OCI-LY7 (cell line): ENCODE results near the gene NOD1. TPM values are rescaled to one million over a fixed set of nuclear protein-coding genes. Genes with fewer than 3 reads are reported as not detected.

Experiments used
- BruUV-seq: library from RNA; stranded (reverse); fragments of 400-500 nt; replicated peaks from 2 replicates; lab custom pipeline; 2021; lab: Mats Ljungman, UMichigan
- CTCF ChIA-PET: fragments of 300-600 bp; sonication (Branson Sonifier 250); formaldehyde crosslinking; loops from one replicate; lab custom pipeline; 2022; ENCODE audit warnings: antibody characterized with exemption; ENCODE audit not compliant: unreplicated experiment; lab: Charles Lee
- POLR2A ChIA-PET: fragments of 300-600 bp; sonication (Branson Sonifier 250); formaldehyde crosslinking; loops from one replicate; lab custom pipeline; 2022; ENCODE audit warnings: antibody characterized with exemption; lab: Charles Lee
- DNase-seq: peaks from one replicate; pipeline ENCODE4 v3.0.0-alpha.2; 2015; ENCODE audit warnings: low spot score
- H2AFZ ChIP-seq: fragments of 200-600 bp; sonication (generic), shearing (Covaris generic); 2 replicates; pipeline ENCODE4 v1.6.1; 2014; ENCODE audit warnings: mild to moderate bottlenecking, antibody characterized with exemption, low read length, moderate library complexity
- H3K27ac ChIP-seq: fragments of 200-600 bp; sonication (generic); 2 replicates; pipeline ENCODE4 v1.5.1; 2014; ENCODE audit warnings: mixed run types, low read depth, mild to moderate bottlenecking, moderate library complexity, low read length, inconsistent platforms; ENCODE audit not compliant: poor library complexity, severe bottlenecking
- H3K36me3 ChIP-seq: fragments of 200-600 bp; sonication (generic); 2 replicates; pipeline ENCODE4 v1.6.1; 2014; ENCODE audit warnings: mild to moderate bottlenecking, antibody characterized with exemption, low read length, moderate library complexity, mixed read lengths; ENCODE audit not compliant: insufficient read depth
- H3K4me1 ChIP-seq: fragments of 200-600 bp; sonication (generic); 2 replicates; pipeline ENCODE4 v1.5.1; 2014; ENCODE audit warnings: mild to moderate bottlenecking, low read length; ENCODE audit not compliant: insufficient read depth, poor library complexity, severe bottlenecking
- H3K4me2 ChIP-seq: fragments of 200-600 bp; sonication (generic); 2 replicates; pipeline ENCODE4 v1.6.1; 2014; ENCODE audit warnings: mild to moderate bottlenecking, low read length
- H3K4me3 ChIP-seq: fragments of 200-600 bp; sonication (generic); 2 replicates; pipeline ENCODE4 v1.5.1; 2014; ENCODE audit warnings: mild to moderate bottlenecking, low read depth, low read length; ENCODE audit not compliant: poor library complexity, severe bottlenecking
- H3K79me2 ChIP-seq: fragments of 200-600 bp; sonication (generic); 2 replicates; pipeline ENCODE4 v1.6.1; 2016; ENCODE audit warnings: low read depth, mild to moderate bottlenecking, low read length, moderate library complexity, mixed read lengths; ENCODE audit not compliant: insufficient read depth
- H3K9me2 ChIP-seq: fragments of 200-600 bp; sonication (generic); 2 replicates; pipeline ENCODE4 v1.6.1; 2016; ENCODE audit warnings: mild to moderate bottlenecking, low read length, mixed read lengths; ENCODE audit not compliant: insufficient read depth
- H3K9me3 ChIP-seq: fragments of 200-600 bp; sonication (generic); 2 replicates; pipeline ENCODE4 v1.6.1; 2014; ENCODE audit warnings: mild to moderate bottlenecking, mixed run types, low read length, mixed read lengths
- H4K20me1 ChIP-seq: fragments of 200-600 bp; sonication (generic); 2 replicates; pipeline ENCODE4 v1.6.1; 2014; ENCODE audit warnings: mild to moderate bottlenecking, antibody characterized with exemption, low read length, moderate library complexity, mixed read lengths; ENCODE audit not compliant: insufficient read depth
- EZH2phosphoT487 ChIP-seq: fragments of 200-600 bp; sonication (generic); IDR thresholded peaks from 2 replicates; pipeline ENCODE4 v1.6.1; 2018; ENCODE audit warnings: low read depth, borderline replicate concordance, mild to moderate bottlenecking, mixed run types, antibody characterized with exemption, low read length, moderate library complexity, mixed read lengths
- intact Hi-C: fragments of 100-400 bp; cut with micrococcal nuclease; formaldehyde crosslinking; loops from one replicate; pipeline ENCODE4 v1.10.0; 2022; ENCODE audit not compliant: unreplicated experiment
- total RNA-seq, 2 experiments: library from RNA; depleted of rRNA in 1 of 2; stranded (reverse); fragments of >200 nt in 1 of 2; shearing (Covaris generic) in 1 of 2; gene quantifications; 2 replicates each; pipeline ENCODE4 v1.2.3, GENCODE V29; 2014 to 2022
- TF ChIP-seq, protein P1 (sequence below): fragments of 200-600 bp; sonication (generic); conservative IDR thresholded peaks from 2 replicates; pipeline ENCODE4 v1.5.1; 2014; ENCODE audit warnings: mild to moderate bottlenecking, antibody characterized with exemption, low read length, moderate library complexity, mixed read lengths

Gene NOD1
- total RNA-seq, 2 experiments from 2014 or later, result 8.4 to 10.3 TPM

- Histone ChIP-seq H4K20me1 (no peaks in the 10 kb centered on the region), H3K4me1 (no peaks in the 10 kb centered on the region), H3K36me3 (no peaks in the 10 kb centered on the region), H2AFZ (no peak overlapping the region), H3K27ac (no peak overlapping the region), H3K79me2 (no peaks in the 10 kb centered on the region), H3K4me2 (no peak overlapping the region), H3K9me3 (no peaks in the 10 kb centered on the region), H3K9me2 (no peaks in the 10 kb centered on the region), H3K4me3 (no peak overlapping the region)
- CTCF ChIA-PET, result no interaction called here
- DNase-seq, result no peak
- POLR2A ChIA-PET, result interaction anchor here (0.7 to 0.8 kb wide), 2 partner anchors 9 to 37 kb away, joined by 3 read pairs; no protein-coding TSS in a partner anchor
- BruUV-seq, result no TSS peak
- no peak for TF ChIP-seq EZH2phosphoT487
- TF ChIP-seq, protein P1, sequence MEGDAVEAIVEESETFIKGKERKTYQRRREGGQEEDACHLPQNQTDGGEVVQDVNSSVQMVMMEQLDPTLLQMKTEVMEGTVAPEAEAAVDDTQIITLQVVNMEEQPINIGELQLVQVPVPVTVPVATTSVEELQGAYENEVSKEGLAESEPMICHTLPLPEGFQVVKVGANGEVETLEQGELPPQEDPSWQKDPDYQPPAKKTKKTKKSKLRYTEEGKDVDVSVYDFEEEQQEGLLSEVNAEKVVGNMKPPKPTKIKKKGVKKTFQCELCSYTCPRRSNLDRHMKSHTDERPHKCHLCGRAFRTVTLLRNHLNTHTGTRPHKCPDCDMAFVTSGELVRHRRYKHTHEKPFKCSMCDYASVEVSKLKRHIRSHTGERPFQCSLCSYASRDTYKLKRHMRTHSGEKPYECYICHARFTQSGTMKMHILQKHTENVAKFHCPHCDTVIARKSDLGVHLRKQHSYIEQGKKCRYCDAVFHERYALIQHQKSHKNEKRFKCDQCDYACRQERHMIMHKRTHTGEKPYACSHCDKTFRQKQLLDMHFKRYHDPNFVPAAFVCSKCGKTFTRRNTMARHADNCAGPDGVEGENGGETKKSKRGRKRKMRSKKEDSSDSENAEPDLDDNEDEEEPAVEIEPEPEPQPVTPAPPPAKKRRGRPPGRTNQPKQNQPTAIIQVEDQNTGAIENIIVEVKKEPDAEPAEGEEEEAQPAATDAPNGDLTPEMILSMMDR, result no peak
- intact Hi-C loops, result loop anchor here (5.0 kb wide), 1 partner anchor 33 kb away; no protein-coding TSS in a partner anchor
Observed at GRCh38 chr7:30514177-30514576, 35.6 kb upstream of the NOD1 start.

DNA sequence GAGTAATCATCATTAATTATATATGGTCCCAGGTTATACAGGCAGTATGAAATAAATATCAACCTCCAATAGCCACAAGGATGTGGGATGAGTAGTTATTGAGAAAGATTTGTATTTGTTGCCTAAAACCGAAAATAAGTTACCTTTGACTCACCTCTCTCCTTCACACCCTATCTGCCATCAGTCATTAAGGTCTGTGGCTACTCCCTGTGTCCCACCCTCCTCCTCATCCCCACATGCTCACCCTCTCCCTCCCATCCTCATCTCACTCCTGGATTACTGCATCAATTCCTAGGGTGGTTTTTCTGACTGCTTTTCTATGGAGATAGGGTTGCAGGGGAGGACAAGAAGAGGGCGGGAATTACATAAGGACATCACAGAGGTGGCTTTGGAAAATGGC lies 35.2 kb upstream of the NOD1 start:
- no TSS peak for BruUV-seq
- no peaks in the 10 kb centered on the region for H3K9me2 ChIP-seq
- CTCF ChIA-PET, result no interaction called here

More for the DNA sequence above, 35.2 kb upstream of the NOD1 start:
- Histone ChIP-seq H3K36me3 (no peaks in the 10 kb centered on the region), H3K9me3 (no peaks in the 10 kb centered on the region), H3K4me3 (no peak overlapping the region), H2AFZ (no peak overlapping the region), H3K27ac (no peak overlapping the region), H4K20me1 (no peaks in the 10 kb centered on the region), H3K4me1 (no peaks in the 10 kb centered on the region), H3K4me2 (no peak overlapping the region), H3K79me2 (no peaks in the 10 kb centered on the region)
- intact Hi-C loops, result loop anchor here (5.0 kb wide), 1 partner anchor 34 kb away; no protein-coding TSS in a partner anchor
- TF ChIP-seq, protein P1, result no peak
- no peak for TF ChIP-seq EZH2phosphoT487
- DNase-seq, result no peak
- POLR2A ChIA-PET, result no interaction called here
